K562 (cell line): ENCODE measurements around the gene COL4A4. TPM values are rescaled to one million over a fixed set of nuclear protein-coding genes. Genes with fewer than 3 reads are reported as not detected.

Source experiments
- ATAC-seq: fragments of 200-7000 bp; cut with Tn5 transposase; 3 replicates; pipeline ENCODE4 v1.9.1; 2020; ENCODE audit warnings: moderate library complexity
- BruUV-seq: library from RNA; stranded (reverse); fragments of 400-500 nt; replicated peaks from 2 replicates; lab custom pipeline; 2021; lab: Mats Ljungman, UMichigan
- CTCF ChIA-PET: fragments of 300-600 bp; formaldehyde crosslinking; extraction: SDS; loops from one replicate; lab custom pipeline; 2021; ENCODE audit warnings: low intra/inter-chr PET ratio; lab: Yijun Ruan, JAX
- POLR2A ChIA-PET: fragments of 300-600, 350-650 bp; sonication (Branson Sonifier 250); formaldehyde crosslinking; extraction: SDS; loops from one replicate; lab custom pipeline; 2021; ENCODE audit warnings: antibody characterized with exemption, inconsistent platforms; lab: Yijun Ruan, JAX
- DNase-seq, 4 experiments: peaks; one replicate each; pipeline versions ENCODE4 v3.0.0 to v3.0.0-alpha.2; 2011 to 2018; ENCODE audit warnings: low spot score in 3 of 4, mixed read lengths in 3 of 4; ENCODE audit errors: extremely low read depth in 1 of 4
- FAIRE-seq: peaks from 2 replicates; lab custom pipeline; 2011; peaks lifted over from hg19 to GRCh38; lab: Jason Lieb, UNC
- H2AFZ ChIP-seq: 2 replicates; pipeline ENCODE4 v1.6.0; 2011; ENCODE audit warnings: low read depth, low read length, control low read depth, inconsistent platforms
- H3K27ac ChIP-seq: fragments of 200-600 bp; 3 replicates; pipeline ENCODE4 v1.8.0; 2011; ENCODE audit warnings: low read depth, mild to moderate bottlenecking, control low read depth, inconsistent platforms, low read length, moderate library complexity, mixed read lengths; ENCODE audit errors: extremely low read depth
- H3K27me3 ChIP-seq, 2 experiments: fragments of 300-600 bp in 1 of 2; 2 replicates in 1 of 2; 3 replicates in 1 of 2; pipeline versions ENCODE4 v1.6.0 to v1.8.0; 2011; ENCODE audit warnings: inconsistent platforms in 2 of 2, low read length in 2 of 2, mild to moderate bottlenecking in 1 of 2, mixed read lengths in 1 of 2, moderate library complexity in 1 of 2; ENCODE audit not compliant: control insufficient read depth in 2 of 2, insufficient read depth in 2 of 2
- H3K36me3 ChIP-seq: fragments of 300-600 bp; 3 replicates; pipeline ENCODE4 v1.8.0; 2011; ENCODE audit warnings: mild to moderate bottlenecking, low read length, inconsistent platforms; ENCODE audit not compliant: control insufficient read depth, insufficient read depth
- H3K4me1 ChIP-seq, 2 experiments: fragments of 200-600 bp in 1 of 2; replicated peaks in 1 of 2; 2 replicates in 1 of 2; 3 replicates in 1 of 2; pipeline versions ENCODE4 v1.5.1 to v1.8.0; 2011; ENCODE audit warnings: inconsistent platforms in 2 of 2, low read length in 2 of 2, mild to moderate bottlenecking in 1 of 2, mixed read lengths in 1 of 2, moderate library complexity in 1 of 2; ENCODE audit not compliant: control insufficient read depth in 2 of 2, insufficient read depth in 2 of 2
- H3K4me2 ChIP-seq: 2 replicates; pipeline ENCODE4 v1.6.1; 2011; ENCODE audit warnings: low read length, control low read depth, inconsistent platforms, mixed read lengths; ENCODE audit not compliant: insufficient read depth
- H3K4me3 ChIP-seq: fragments of 200-600 bp; sonication (generic), shearing (Covaris generic); 2 replicates; pipeline ENCODE4 v1.5.1; 2016; ENCODE audit warnings: control low read depth, inconsistent platforms
- H3K79me2 ChIP-seq: fragments of 200-600 bp; 3 replicates; pipeline ENCODE4 v1.8.0; 2011; ENCODE audit warnings: low read length, inconsistent platforms; ENCODE audit not compliant: control insufficient read depth, insufficient read depth
- H3K9ac ChIP-seq, 2 experiments: 2 replicates each; pipeline versions ENCODE4 v1.6.0 to v1.6.1; 2011; ENCODE audit warnings: low read depth in 2 of 2, low read length in 2 of 2, control low read depth in 1 of 2, inconsistent platforms in 1 of 2, mild to moderate bottlenecking in 1 of 2, mixed read lengths in 1 of 2; ENCODE audit not compliant: insufficient read depth in 1 of 2
- H3K9me1 ChIP-seq: one replicate; pipeline ENCODE4 v1.6.0; 2011; ENCODE audit warnings: inconsistent platforms, mild to moderate bottlenecking, low read length, moderate library complexity; ENCODE audit not compliant: control insufficient read depth, insufficient read depth
- H3K9me3 ChIP-seq: replicated peaks from 2 replicates; pipeline ENCODE4 v1.5.1; 2011; ENCODE audit warnings: low read depth, low read length, inconsistent platforms; ENCODE audit not compliant: control insufficient read depth, insufficient read depth
- H4K20me1 ChIP-seq: replicated peaks from 2 replicates; pipeline ENCODE4 v1.6.1; 2011; ENCODE audit warnings: low read length, inconsistent platforms, mixed read lengths; ENCODE audit not compliant: control insufficient read depth, insufficient read depth
- ARHGAP35 ChIP-seq: fragments of 450-650 bp; IDR thresholded peaks from 2 replicates; pipeline ENCODE4 v1.6.1; 2018; ENCODE audit not compliant: partially characterized antibody
- DIDO1 ChIP-seq: fragments of 450-650 bp; IDR thresholded peaks from 2 replicates; pipeline ENCODE4 v1.6.1; 2016; ENCODE audit warnings: low read depth, missing biosample characterization, missing genetic modification characterization
- FOS ChIP-seq: IDR thresholded peaks from 3 replicates; pipeline ENCODE4 v1.6.1; 2011; ENCODE audit not compliant: insufficient read length; ENCODE audit errors: extremely low read depth
- MEIS2 ChIP-seq: fragments of 450-650 bp; IDR thresholded peaks from 2 replicates; pipeline ENCODE4 v1.6.1; 2014; ENCODE audit warnings: mild to moderate bottlenecking; ENCODE audit not compliant: partially characterized antibody
- MXI1 ChIP-seq: IDR thresholded peaks from 2 replicates; pipeline ENCODE4 v1.6.1; 2011; ENCODE audit warnings: low read depth, mild to moderate bottlenecking, improper control_type of control experiment, low read length
- NFYB ChIP-seq: IDR thresholded peaks from 2 replicates; pipeline ENCODE4 v1.6.1; 2011; ENCODE audit warnings: mild to moderate bottlenecking, moderate library complexity; ENCODE audit not compliant: insufficient read length; ENCODE audit errors: extremely low read depth
- PRPF4 ChIP-seq: fragments of 200-400 bp; formaldehyde crosslinking; IDR thresholded peaks from one replicate; pipeline ENCODE4 v1.6.1; 2017; ENCODE audit warnings: low read length, low read depth, mild to moderate bottlenecking; ENCODE audit not compliant: insufficient read depth, poor library complexity, severe bottlenecking
- SIN3B ChIP-seq: fragments of 450-650 bp; IDR thresholded peaks from 2 replicates; pipeline ENCODE4 v1.6.1; 2017; ENCODE audit warnings: low read depth, mild to moderate bottlenecking, moderate library complexity
- TFAM ChIP-seq: fragments of 250-450 bp; sonication (Bioruptor Pico); conservative IDR thresholded peaks from 2 replicates; pipeline ENCODE4 v1.5.0; 2021; ENCODE audit warnings: mild to moderate bottlenecking, moderate library complexity
- ZNF124 ChIP-seq: sonication (generic); formaldehyde crosslinking; IDR thresholded peaks from 2 replicates; pipeline ENCODE4 v1.8.1; 2022; ENCODE audit warnings: missing genetic modification reagents
- ZNF282 ChIP-seq: sonication (generic); formaldehyde crosslinking; IDR thresholded peaks from 2 replicates; pipeline ENCODE4 v1.8.1; 2023; ENCODE audit warnings: missing genetic modification reagents
- ZNF354B ChIP-seq: fragments of 250-450 bp; sonication (Bioruptor Pico); IDR thresholded peaks from 2 replicates; pipeline ENCODE4 v1.4.0; 2020
- ZNF408 ChIP-seq: fragments of 250-450 bp; sonication (Bioruptor Pico); IDR thresholded peaks from 2 replicates; pipeline ENCODE4 v1.4.0; 2020; ENCODE audit warnings: low read depth, mild to moderate bottlenecking, moderate library complexity
- WGBS: fragments of 100-300 bp; shearing (Covaris generic); methylation state at CpG from one replicate; pipeline ENCODE4 v1.1.6; 2016; ENCODE audit warnings: low coverage, mixed read lengths; ENCODE audit not compliant: insufficient coverage; ENCODE audit errors: missing lambda C conversion rate; 5-methylcytosine and 5-hydroxymethylcytosine counted together
- in situ Hi-C: fragments of 300-500 bp; cut with MboI; formaldehyde crosslinking; loops from 4 replicates; pipeline ENCODE4 v1.15.0; 2018; ENCODE audit warnings: inconsistent platforms, mixed read lengths
- intact Hi-C: fragments of 100-400 bp; cut with micrococcal nuclease; formaldehyde crosslinking; loops from 2 replicates; pipeline ENCODE4 v1.14.2; 2022
- polyA plus RNA-seq, 8 experiments: library from polyadenylated mRNA; depleted of rRNA in 4 of 8; stranded (reverse) in 5 of 8; unstranded in 3 of 8; fragments of >200 nt; fragmentation: Nextera tagmentation in 2 of 8; fragmentation: Illumina TruSeq in 1 of 8; extraction: Ambion mirVana in 2 of 8; extraction: Trizol in 1 of 8; gene quantifications; 2 replicates each; pipeline versions ENCODE4 v1.2.1 to v1.2.3, GENCODE V29; 2011 to 2014; ENCODE audit warnings: inconsistent platforms in 1 of 8, missing spikeins in 1 of 8
- total RNA-seq, 7 experiments: library from RNA; depleted of rRNA in 6 of 7; stranded (reverse); fragments of >200 nt in 6 of 7; fragmentation: Illumina TruSeq in 2 of 7; extraction: Trizol in 2 of 7; gene quantifications; 2 replicates each; pipeline versions ENCODE4 v1.2.1 to v1.2.3, GENCODE V29; 2011 to 2021; ENCODE audit warnings: low replicate concordance in 1 of 7
- TF ChIP-seq, protein P1 (sequence below): fragments of 450-650 bp; IDR thresholded peaks from 2 replicates; pipeline ENCODE4 v1.6.1; 2016; ENCODE audit warnings: borderline replicate concordance
- TF ChIP-seq, protein P2 (sequence below): fragments of 450-650 bp; IDR thresholded peaks from 2 replicates; pipeline ENCODE4 v1.6.1; 2016

Gene COL4A4
- total and polyA plus RNA-seq, 9 of the 15 experiments (the other 6 are each of a cell fraction or from before 2014, with no cell fraction given): under 0.01 to 0.01 TPM; not detected in 7

DNA sequence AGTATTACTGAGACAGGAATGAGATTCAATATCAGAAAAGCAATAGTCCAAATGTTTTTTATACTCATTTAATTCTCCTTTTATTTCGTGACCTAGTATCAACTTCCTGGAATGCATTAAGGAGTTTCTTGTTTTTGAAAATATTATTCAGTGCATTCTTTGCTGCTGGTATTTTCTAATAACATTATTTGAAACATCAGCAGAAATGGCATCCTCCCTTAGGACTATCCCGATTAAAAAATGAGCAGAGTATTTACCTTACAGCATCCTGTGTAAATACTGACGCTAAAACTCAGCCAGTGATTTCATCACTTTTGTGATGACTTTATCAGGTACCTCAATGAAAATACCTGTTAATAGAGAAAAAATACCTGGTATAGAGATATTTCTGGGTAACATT lies 16.8 kb upstream of the COL4A4 start:
- Histone ChIP-seq H4K20me1 (no peaks in the 10 kb centered on the region), H3K9me3 (no peaks in the 10 kb centered on the region), H3K4me1 (no peaks in the 10 kb centered on the region), H3K9me1 (no peaks in the 10 kb centered on the region), H3K4me2 (no peak overlapping the region), H3K79me2 (no peaks in the 10 kb centered on the region), H2AFZ (no peak overlapping the region), H3K4me3 (no peak overlapping the region), H3K27ac (no peak overlapping the region), H3K36me3 (no peaks in the 10 kb centered on the region), H3K27me3 (no peaks in the 10 kb centered on the region), H3K9ac (no peak overlapping the region)
- CTCF ChIA-PET: no interaction called here
- no peak for DNase-seq
- no peak for ATAC-seq
- no TSS peak for BruUV-seq
- no peak for TF ChIP-seq ZNF124
- TF ChIP-seq MXI1: no peak
- in situ Hi-C loops (no loop called here), intact Hi-C loops (no loop called here)
- POLR2A ChIA-PET: no interaction called here
- 0% methylated on average over 3 of the region's 3 CpGs for WGBS
- no peak for FAIRE-seq

DNA sequence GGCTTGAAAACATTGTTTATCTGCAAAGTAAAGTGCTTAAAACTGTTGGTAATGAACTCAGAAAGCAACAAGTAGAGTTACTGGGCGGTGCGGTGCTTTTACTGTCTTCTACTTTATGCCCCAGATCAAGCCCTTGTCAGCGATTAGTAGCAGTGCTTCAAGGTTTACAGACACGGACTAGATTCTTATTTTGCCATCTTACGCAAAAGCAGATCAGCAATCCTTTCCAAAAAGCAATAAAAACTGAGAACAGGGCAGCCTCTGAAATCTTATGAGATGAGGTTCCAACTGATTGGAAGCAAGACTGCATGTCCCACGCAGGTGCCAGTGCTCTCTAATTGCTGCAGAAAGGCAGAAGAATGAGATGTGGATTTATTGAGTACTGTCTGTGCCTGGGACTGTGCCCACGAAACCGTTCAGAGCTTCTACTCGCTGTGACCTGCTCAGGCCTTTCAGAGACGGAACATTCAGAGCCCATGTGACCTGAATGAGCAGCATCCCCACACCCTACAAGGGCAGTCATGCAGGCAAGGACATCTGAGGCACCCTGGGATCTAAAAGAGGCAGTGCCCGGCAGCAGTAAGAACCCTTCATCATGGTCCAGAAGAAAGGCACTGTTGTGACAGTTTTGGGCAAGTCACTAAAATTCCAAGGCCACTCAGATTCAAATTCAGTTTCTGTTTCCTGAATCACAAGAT lies 16.1 kb upstream of the COL4A4 start:
- Histone ChIP-seq H3K9me3 (no peaks in the 10 kb centered on the region), H3K4me3 (no peak overlapping the region), H4K20me1 (no peaks in the 10 kb centered on the region), H3K9me1 (no peaks in the 10 kb centered on the region), H3K9ac (no peak overlapping the region), H3K79me2 (no peaks in the 10 kb centered on the region), H3K4me2 (no peak overlapping the region), H3K36me3 (no peaks in the 10 kb centered on the region), H3K27ac (no peak overlapping the region), H2AFZ (no peak overlapping the region), H3K4me1 (no peaks in the 10 kb centered on the region), H3K27me3 (no peaks in the 10 kb centered on the region)
- no peak for ATAC-seq
- ChIA-PET POLR2A (no interaction called here), CTCF (no interaction called here)
- 3% methylated on average over 11 of the region's 11 CpGs for WGBS
- intact Hi-C loops (no loop called here), in situ Hi-C loops (no loop called here)
- BruUV-seq: no TSS peak
- DNase-seq: no peak
- FAIRE-seq: no peak
- TF ChIP-seq, protein P1, sequence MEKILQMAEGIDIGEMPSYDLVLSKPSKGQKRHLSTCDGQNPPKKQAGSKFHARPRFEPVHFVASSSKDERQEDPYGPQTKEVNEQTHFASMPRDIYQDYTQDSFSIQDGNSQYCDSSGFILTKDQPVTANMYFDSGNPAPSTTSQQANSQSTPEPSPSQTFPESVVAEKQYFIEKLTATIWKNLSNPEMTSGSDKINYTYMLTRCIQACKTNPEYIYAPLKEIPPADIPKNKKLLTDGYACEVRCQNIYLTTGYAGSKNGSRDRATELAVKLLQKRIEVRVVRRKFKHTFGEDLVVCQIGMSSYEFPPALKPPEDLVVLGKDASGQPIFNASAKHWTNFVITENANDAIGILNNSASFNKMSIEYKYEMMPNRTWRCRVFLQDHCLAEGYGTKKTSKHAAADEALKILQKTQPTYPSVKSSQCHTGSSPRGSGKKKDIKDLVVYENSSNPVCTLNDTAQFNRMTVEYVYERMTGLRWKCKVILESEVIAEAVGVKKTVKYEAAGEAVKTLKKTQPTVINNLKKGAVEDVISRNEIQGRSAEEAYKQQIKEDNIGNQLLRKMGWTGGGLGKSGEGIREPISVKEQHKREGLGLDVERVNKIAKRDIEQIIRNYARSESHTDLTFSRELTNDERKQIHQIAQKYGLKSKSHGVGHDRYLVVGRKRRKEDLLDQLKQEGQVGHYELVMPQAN: no peak
- TF ChIP-seq ZNF354B (CRISPR knock-in tag) (no peak), NFYB (no peak), SIN3B (no peak), TFAM (CRISPR knock-in tag) (no peak), ZNF408 (CRISPR knock-in tag) (no peak), DIDO1 (tag) (no peak), ZNF282 (CRISPR knock-in tag) (no peak), ARHGAP35 (no peak), FOS (no peak), MEIS2 (no peak), PRPF4 (no peak)
- TF ChIP-seq, protein P2, sequence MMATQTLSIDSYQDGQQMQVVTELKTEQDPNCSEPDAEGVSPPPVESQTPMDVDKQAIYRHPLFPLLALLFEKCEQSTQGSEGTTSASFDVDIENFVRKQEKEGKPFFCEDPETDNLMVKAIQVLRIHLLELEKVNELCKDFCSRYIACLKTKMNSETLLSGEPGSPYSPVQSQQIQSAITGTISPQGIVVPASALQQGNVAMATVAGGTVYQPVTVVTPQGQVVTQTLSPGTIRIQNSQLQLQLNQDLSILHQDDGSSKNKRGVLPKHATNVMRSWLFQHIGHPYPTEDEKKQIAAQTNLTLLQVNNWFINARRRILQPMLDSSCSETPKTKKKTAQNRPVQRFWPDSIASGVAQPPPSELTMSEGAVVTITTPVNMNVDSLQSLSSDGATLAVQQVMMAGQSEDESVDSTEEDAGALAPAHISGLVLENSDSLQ: no peak
